Esophagus mucosa (tissue), 1 donor: ENCODE results near the gene METTL9. TPM values are rescaled to one million over a fixed set of nuclear protein-coding genes. Genes with fewer than 3 reads are reported as not detected.

ENCODE experiments used
- total RNA-seq: library from RNA; stranded (reverse); gene quantifications from one replicate; pipeline ENCODE4 v1.2.4, GENCODE V29; 2023
- donor health status: DM: yes; HTN: yes; CAD: no.

Gene METTL9
- total RNA-seq, 1 donor from 2014 or later = 89.2 TPM

Other genes with a start within 250 kb of the METTL9 start
- 0.76 TPM for gene IGSF6, start 53.0 kb downstream of the METTL9 start, total RNA-seq
- 0.04 TPM for gene OTOA, start 64.4 kb downstream of the METTL9 start, total RNA-seq